GM18519 (cell line): ENCODE data around the gene ATAD3B.
"Not testable (repeated sequence)": the region's sequence is repeated elsewhere in the genome, so short reads cannot be mapped to it uniquely, and the experiment has no call there.

Source experiments
- ATAC-seq: cut with Tn5 transposase; IDR thresholded peaks from one replicate; pipeline ENCODE4 v1.9.1; 2021; ENCODE audit warnings: mild to moderate bottlenecking, moderate library complexity; ENCODE audit not compliant: unreplicated experiment, low FRiP score

Gene ATAD3B

GRCh38 chr1:1449099-1449739 is 22.3 kb upstream of the ATAD3B start, which contains the start of gene ATAD3C:
TSS of gene ATAD3C (plus strand) at chr1:1449689. CDS start at chr1:1450684, 995 bp downstream.
- no peak for ATAC-seq

- not testable (repeated sequence) for ATAC-seq
Observed at GRCh38 chr1:1450616-1451015, 20.9 kb upstream of the ATAD3B start.

GRCh38 chr1:1451696-1452364 is 19.7 kb upstream of the ATAD3B start:
- no peak for ATAC-seq

- ATAC-seq: not testable (repeated sequence)
Observed at GRCh38 chr1:1452365-1452739, 19.2 kb upstream of the ATAD3B start.

GRCh38 chr1:1452882-1453281 is 18.7 kb upstream of the ATAD3B start:
- ATAC-seq: no peak

- not testable (repeated sequence) for ATAC-seq
Observed at GRCh38 chr1:1454286-1455056, 17.1 kb upstream of the ATAD3B start.

GRCh38 chr1:1455366-1455884 is 16.1 kb upstream of the ATAD3B start:
- ATAC-seq: no peak

GRCh38 chr1:1455934-1456333 is 15.6 kb upstream of the ATAD3B start:
- not testable (repeated sequence) for ATAC-seq

- not testable (repeated sequence) for ATAC-seq
Observed at GRCh38 chr1:1456683-1457255, 14.8 kb upstream of the ATAD3B start.

GRCh38 chr1:1459156-1459555 is 12.4 kb upstream of the ATAD3B start:
- ATAC-seq: not testable (repeated sequence)

GRCh38 chr1:1459711-1460110 is 11.9 kb upstream of the ATAD3B start:
- ATAC-seq: not testable (repeated sequence)

GRCh38 chr1:1460540-1461130 is 10.9 kb upstream of the ATAD3B start:
- ATAC-seq: no peak

- ATAC-seq: no peak
Observed at GRCh38 chr1:1461721-1462317, 9.7 kb upstream of the ATAD3B start.

GRCh38 chr1:1462318-1462966 is 9.1 kb upstream of the ATAD3B start:
- no peak for ATAC-seq

GRCh38 chr1:1463312-1463711 is 8.3 kb upstream of the ATAD3B start:
- no peak for ATAC-seq

GRCh38 chr1:1468196-1468985 is 3.2 kb upstream of the ATAD3B start:
- ATAC-seq: not testable (repeated sequence)

GRCh38 chr1:1470626-1471388 is 758 bp upstream of the ATAD3B start:
- no peak for ATAC-seq
